Parathyroid adenoma (tissue), 2 donors: ENCODE measurements around the gene BRCA2.

Source experiments
- H2AFZ ChIP-seq: fragments of 300-600 bp; sonication (generic); one replicate; pipeline ENCODE4 v1.7.0; 2017; ENCODE audit warnings: antibody characterized with exemption, mild to moderate bottlenecking
- H3K27ac ChIP-seq: fragments of 300-600 bp; sonication (generic); one replicate; pipeline ENCODE4 v1.7.0; 2017
- H3K27me3 ChIP-seq: fragments of 300-600 bp; sonication (generic); one replicate; pipeline ENCODE4 v1.7.0; 2017; ENCODE audit warnings: low read length; ENCODE audit not compliant: control insufficient read depth, insufficient read depth
- H3K36me3 ChIP-seq: fragments of 300-600 bp; sonication (generic); one replicate; pipeline ENCODE4 v1.7.0; 2017; ENCODE audit warnings: low read length; ENCODE audit not compliant: control insufficient read depth, insufficient read depth
- H3K4me1 ChIP-seq: fragments of 300-600 bp; sonication (generic); one replicate; pipeline ENCODE4 v1.7.0; 2017; ENCODE audit warnings: control low read depth
- H3K4me2 ChIP-seq: fragments of 300-600 bp; sonication (generic); one replicate; pipeline ENCODE4 v1.7.0; 2017; ENCODE audit warnings: low read length
- H3K4me3 ChIP-seq: fragments of 300-600 bp; sonication (generic); one replicate; pipeline ENCODE4 v1.7.0; 2017; ENCODE audit warnings: low read depth, low read length
- H3K79me2 ChIP-seq: fragments of 300-600 bp; sonication (generic); one replicate; pipeline ENCODE4 v1.7.0; 2017; ENCODE audit warnings: control low read depth
- H3K9ac ChIP-seq: fragments of 300-600 bp; sonication (generic); one replicate; pipeline ENCODE4 v1.7.0; 2017; ENCODE audit warnings: mild to moderate bottlenecking
- H3K9me3 ChIP-seq: fragments of 300-600 bp; sonication (generic); one replicate; pipeline ENCODE4 v1.7.0; 2017; ENCODE audit warnings: low read length; ENCODE audit not compliant: control insufficient read depth
- CTCF ChIP-seq: fragments of 300-600 bp; sonication (generic); IDR thresholded peaks from one replicate; pipeline ENCODE4 v1.7.0; 2017; ENCODE audit warnings: antibody characterized with exemption, mild to moderate bottlenecking
- donor health status: primary hyperparathyroidism.

The BRCA2 gene

GRCh38 chr13:32445461-32445860, 130.2 kb downstream of the BRCA2 start:
- no peak overlapping the region for H3K4me2 ChIP-seq
- no peaks in the 10 kb centered on the region for H3K36me3 ChIP-seq
- no peaks in the 10 kb centered on the region for H3K79me2 ChIP-seq
- TF ChIP-seq CTCF: no peak
- no peak overlapping the region for H2AFZ ChIP-seq
- no peak overlapping the region for H3K9ac ChIP-seq
- no peaks in the 10 kb centered on the region for H3K27me3 ChIP-seq
- no peaks in the 10 kb centered on the region for H3K9me3 ChIP-seq
- H3K4me1 ChIP-seq: no peaks in the 10 kb centered on the region
- no peak overlapping the region for H3K4me3 ChIP-seq
- H3K27ac ChIP-seq: no peak overlapping the region

GRCh38 chr13:32446220-32446619, 130.9 kb downstream of the BRCA2 start:
- Histone ChIP-seq H3K27ac (no peak overlapping the region), H3K9me3 (no peaks in the 10 kb centered on the region), H3K4me2 (no peak overlapping the region), H2AFZ (no peak overlapping the region), H3K4me1 (no peaks in the 10 kb centered on the region), H3K27me3 (no peaks in the 10 kb centered on the region), H3K79me2 (no peaks in the 10 kb centered on the region), H3K4me3 (no peak overlapping the region), H3K36me3 (no peaks in the 10 kb centered on the region), H3K9ac (no peak overlapping the region)
- no peak for TF ChIP-seq CTCF

GRCh38 chr13:32446773-32447465, 131.6 kb downstream of the BRCA2 start:
- H3K36me3 ChIP-seq: no peaks in the 10 kb centered on the region
- no peaks in the 10 kb centered on the region for H3K27me3 ChIP-seq
- H3K79me2 ChIP-seq: no peaks in the 10 kb centered on the region
- no peak overlapping the region for H2AFZ ChIP-seq
- H3K9me3 ChIP-seq: no peaks in the 10 kb centered on the region
- no peak overlapping the region for H3K4me2 ChIP-seq
- H3K27ac ChIP-seq: no peak overlapping the region
- H3K4me3 ChIP-seq: no peak overlapping the region
- H3K9ac ChIP-seq: no peak overlapping the region
- TF ChIP-seq CTCF: no peak
- no peaks in the 10 kb centered on the region for H3K4me1 ChIP-seq

- Histone ChIP-seq H3K36me3 (no peaks in the 10 kb centered on the region), H3K27ac (no peak overlapping the region), H3K4me2 (no peak overlapping the region), H3K4me3 (no peak overlapping the region), H3K27me3 (no peaks in the 10 kb centered on the region), H3K9ac (no peak overlapping the region), H3K9me3 (no peaks in the 10 kb centered on the region), H3K79me2 (no peaks in the 10 kb centered on the region), H2AFZ (no peak overlapping the region), H3K4me1 (no peaks in the 10 kb centered on the region)
- no peak for TF ChIP-seq CTCF
Measured at GRCh38 chr13:32447894-32448623, 132.8 kb downstream of the BRCA2 start.
